H9 (cell line): ENCODE measurements around the gene COL27A1. TPM values are rescaled to one million over a fixed set of nuclear protein-coding genes. Genes with fewer than 3 reads are reported as not detected.

ENCODE experiments used
- DNase-seq: peaks from one replicate; pipeline ENCODE4 v3.0.0-alpha.2; 2017
- H2AFZ ChIP-seq: one replicate; pipeline ENCODE4 v1.6.1; 2013; ENCODE audit warnings: mild to moderate bottlenecking, low read length, control low read depth, moderate library complexity
- H2AK5ac ChIP-seq: 2 replicates; pipeline ENCODE4 v1.6.1; 2013; ENCODE audit warnings: low read length, control low read depth, mixed read lengths; ENCODE audit not compliant: insufficient read length
- H2BK120ac ChIP-seq: one replicate; pipeline ENCODE4 v1.6.1; 2013; ENCODE audit warnings: low read depth, mild to moderate bottlenecking, low read length, control low read depth, inconsistent platforms; ENCODE audit not compliant: poor library complexity, severe bottlenecking
- H2BK12ac ChIP-seq: 2 replicates; pipeline ENCODE4 v1.6.1; 2013; ENCODE audit warnings: low read length, control low read depth, mixed read lengths, low read depth; ENCODE audit not compliant: insufficient read length
- H2BK15ac ChIP-seq: 2 replicates; pipeline ENCODE4 v1.6.1; 2013; ENCODE audit warnings: low read depth, low read length, control low read depth
- H2BK20ac ChIP-seq: one replicate; pipeline ENCODE4 v1.6.1; 2013; ENCODE audit warnings: low read depth, mild to moderate bottlenecking, low read length, control low read depth, inconsistent platforms; ENCODE audit not compliant: poor library complexity, severe bottlenecking
- H2BK5ac ChIP-seq: 2 replicates; pipeline ENCODE4 v1.6.1; 2013; ENCODE audit warnings: low read length, control low read depth, mixed read lengths; ENCODE audit not compliant: insufficient read length
- H3K14ac ChIP-seq: 2 replicates; pipeline ENCODE4 v1.6.1; 2013; ENCODE audit warnings: low read length, control low read depth; ENCODE audit not compliant: insufficient read depth
- H3K18ac ChIP-seq: 2 replicates; pipeline ENCODE4 v1.6.1; 2013; ENCODE audit warnings: low read depth, mild to moderate bottlenecking, mixed read lengths, low read length, control low read depth; ENCODE audit not compliant: insufficient read length
- H3K23ac ChIP-seq: 2 replicates; pipeline ENCODE4 v1.6.1; 2013; ENCODE audit warnings: low read length, control low read depth, mixed read lengths, low read depth; ENCODE audit not compliant: insufficient read length
- H3K23me2 ChIP-seq: 2 replicates; pipeline ENCODE4 v1.6.1; 2013; ENCODE audit warnings: low read depth, mild to moderate bottlenecking, mixed read lengths, low read length, control low read depth; ENCODE audit not compliant: insufficient read length, poor library complexity, severe bottlenecking
- H3K27ac ChIP-seq: 2 replicates; pipeline ENCODE4 v1.5.1; 2013; ENCODE audit warnings: low read length, control low read depth, mixed read lengths, low read depth; ENCODE audit not compliant: insufficient read length
- H3K27me3 ChIP-seq: 2 replicates; pipeline ENCODE4 v1.6.1; 2013; ENCODE audit warnings: low read length, control low read depth, inconsistent platforms; ENCODE audit not compliant: insufficient read depth
- H3K4ac ChIP-seq: 2 replicates; pipeline ENCODE4 v1.6.1; 2013; ENCODE audit warnings: low read depth, mild to moderate bottlenecking, control low read depth, inconsistent platforms, low read length, moderate library complexity
- H3K4me1 ChIP-seq: 2 replicates; pipeline ENCODE4 v1.6.1; 2013; ENCODE audit warnings: low read length, control low read depth, inconsistent platforms; ENCODE audit not compliant: insufficient read depth
- H3K4me2 ChIP-seq: 2 replicates; pipeline ENCODE4 v1.6.1; 2013; ENCODE audit warnings: low read length, control low read depth, mixed read lengths; ENCODE audit not compliant: insufficient read length, insufficient read depth
- H3K56ac ChIP-seq: 2 replicates; pipeline ENCODE4 v1.6.1; 2013; ENCODE audit warnings: low read depth, mild to moderate bottlenecking, mixed read lengths, low read length, control low read depth; ENCODE audit not compliant: insufficient read length
- H3K79me1 ChIP-seq: 2 replicates; pipeline ENCODE4 v1.6.1; 2013; ENCODE audit warnings: low read depth, mild to moderate bottlenecking, moderate library complexity, low read length, control low read depth, inconsistent platforms; ENCODE audit not compliant: insufficient read depth, poor library complexity, severe bottlenecking
- H3K79me2 ChIP-seq: 2 replicates; pipeline ENCODE4 v1.6.1; 2013; ENCODE audit warnings: low read length, control low read depth, inconsistent platforms; ENCODE audit not compliant: insufficient read depth
- H3K9ac ChIP-seq: 2 replicates; pipeline ENCODE4 v1.6.1; 2013; ENCODE audit warnings: low read length, control low read depth, mixed read lengths; ENCODE audit not compliant: insufficient read length; ENCODE audit errors: extremely low read depth
- H3K9me3 ChIP-seq: one replicate; pipeline ENCODE4 v1.6.1; 2013; ENCODE audit warnings: low read depth, low read length, inconsistent platforms; ENCODE audit not compliant: control insufficient read depth
- H3T11ph ChIP-seq: one replicate; pipeline ENCODE4 v1.6.1; 2013; ENCODE audit warnings: mild to moderate bottlenecking, low read length, control low read depth, inconsistent platforms
- H4K20me1 ChIP-seq: one replicate; pipeline ENCODE4 v1.6.1; 2013; ENCODE audit not compliant: control insufficient read depth, insufficient read length, insufficient read depth
- H4K5ac ChIP-seq: 2 replicates; pipeline ENCODE4 v1.6.1; 2013; ENCODE audit warnings: low read depth, mild to moderate bottlenecking, mixed read lengths, low read length, control low read depth; ENCODE audit not compliant: insufficient read length
- H4K8ac ChIP-seq: replicated peaks from 2 replicates; pipeline ENCODE4 v1.6.1; 2013; ENCODE audit warnings: low read length, control low read depth, mixed read lengths, low read depth; ENCODE audit not compliant: insufficient read length
- H4K91ac ChIP-seq: 2 replicates; pipeline ENCODE4 v1.6.1; 2013; ENCODE audit warnings: low read depth, mild to moderate bottlenecking, moderate library complexity, mixed read lengths, low read length, control low read depth; ENCODE audit not compliant: insufficient read length
- H3K27ac Mint-ChIP-seq, 3 experiments: 2 replicates in 2 of 3; 3 replicates in 1 of 3; pipeline ENCODE4 v1.8.0; 2020 to 2021; ENCODE audit warnings: mixed read lengths in 3 of 3, mild to moderate bottlenecking in 1 of 3, moderate library complexity in 1 of 3
- H3K27me3 Mint-ChIP-seq: 2 replicates; pipeline ENCODE4 v1.8.0; 2021; ENCODE audit warnings: low read depth, mild to moderate bottlenecking, moderate library complexity, mixed read lengths
- H3K36me3 Mint-ChIP-seq, 3 experiments: 2 replicates in 2 of 3; 3 replicates in 1 of 3; pipeline ENCODE4 v1.8.0; 2020 to 2021; ENCODE audit warnings: low read depth in 3 of 3, mixed read lengths in 3 of 3; ENCODE audit not compliant: insufficient read depth in 1 of 3
- H3K4me1 Mint-ChIP-seq, 2 experiments: 2 replicates each; pipeline ENCODE4 v1.8.0; 2020; ENCODE audit warnings: mixed read lengths in 2 of 2
- H3K4me3 Mint-ChIP-seq, 2 experiments: 2 replicates in 1 of 2; 3 replicates in 1 of 2; pipeline ENCODE4 v1.8.0; 2020 to 2021; ENCODE audit warnings: mild to moderate bottlenecking in 2 of 2, mixed read lengths in 2 of 2, moderate library complexity in 1 of 2
- H3K9me3 Mint-ChIP-seq, 2 experiments: 2 replicates in 1 of 2; 3 replicates in 1 of 2; pipeline ENCODE4 v1.8.0; 2020; ENCODE audit warnings: mild to moderate bottlenecking in 2 of 2, mixed read lengths in 2 of 2, moderate library complexity in 1 of 2
- CTCF ChIP-seq: fragments of 200-600 bp; sonication (generic); conservative IDR thresholded peaks from 3 replicates; pipeline ENCODE4 v1.8.0; 2021; ENCODE audit warnings: antibody characterized with exemption, mild to moderate bottlenecking
- WGBS: extraction: QIAGEN DNeasy Blood & Tissue Kit; methylation state at CpG from one replicate; pipeline ENCODE4 v1.1.7; 2013; ENCODE audit warnings: missing lambda C conversion rate, low lambda C conversion rate, mixed read lengths; ENCODE audit not compliant: insufficient read length; ENCODE audit errors: extremely low coverage; 5-methylcytosine and 5-hydroxymethylcytosine counted together
- total RNA-seq: library from RNA; stranded (reverse); gene quantifications from 2 replicates; pipeline ENCODE4 v1.2.1, GENCODE V29; 2021

Gene COL27A1
- total RNA-seq, 1 experiment from 2014 or later, result 17.9 TPM

- Histone ChIP-seq H2BK5ac (no peak overlapping the region), H3K27ac (no peak overlapping the region), H3K79me2 (no peaks in the 10 kb centered on the region), H2AFZ (no peak overlapping the region), H3K9ac (no peak overlapping the region), H3T11ph (no peak overlapping the region), H3K4me1 (no peaks in the 10 kb centered on the region), H2BK20ac (no peak overlapping the region), H4K5ac (no peak overlapping the region), H2BK120ac (no peak overlapping the region), H3K9me3 (no peaks in the 10 kb centered on the region), H4K8ac (no peak overlapping the region), H3K4ac (no peak overlapping the region), H2BK12ac (no peak overlapping the region), H3K18ac (no peak overlapping the region), H3K23me2 (no peaks in the 10 kb centered on the region), H4K91ac (no peak overlapping the region), H3K56ac (no peak overlapping the region), H3K27me3 (no peaks in the 10 kb centered on the region), H2BK15ac (no peak overlapping the region), H3K23ac (no peak overlapping the region), H3K79me1 (no peaks in the 10 kb centered on the region), H4K20me1 (no peaks in the 10 kb centered on the region), H3K14ac (no peak overlapping the region), H3K4me2 (no peak overlapping the region), H2AK5ac (no peak overlapping the region)
- TF ChIP-seq CTCF, result no peak
- no CpG with 5 or more reads among the region's 4 CpGs for WGBS
- peaks cover 0 to 3% (median 0%) of the 10 kb centered on the region in 3 experiments; a peak in 1 of 7 replicates for H3K36me3 Mint-ChIP-seq
- H3K9me3 Mint-ChIP-seq, result no peaks in the 10 kb centered on the region
- H3K4me3 Mint-ChIP-seq, result no peak overlapping the region
- peaks cover 15 to 32% of the 10 kb centered on the region in 2 experiments for H3K4me1 Mint-ChIP-seq
- no peak for DNase-seq
- H3K27ac Mint-ChIP-seq, result no peak overlapping the region
- no peaks in the 10 kb centered on the region for H3K27me3 Mint-ChIP-seq
Observed at GRCh38 chr9:114204265-114204664, 48.9 kb downstream of the COL27A1 start.
